A549 (cell line): ENCODE data around the gene IGF2R. TPM values are rescaled to one million over a fixed set of nuclear protein-coding genes. Genes with fewer than 3 reads are reported as not detected.

Experiments
- ATAC-seq, 2 experiments: fragments of 200-7000 bp in 1 of 2; fragments of >200 bp in 1 of 2; cut with Nextera tagmentation in 1 of 2; cut with Tn5 transposase in 1 of 2; 3 replicates each; pipeline versions ENCODE4 v1.8.0 to v1.9.1; 2018 to 2020; ENCODE audit warnings: mild to moderate bottlenecking in 1 of 2, moderate library complexity in 1 of 2
- CTCF ChIA-PET: fragments of 300-600 bp; sonication (Branson Sonifier 250); formaldehyde crosslinking; extraction: SDS; loops from one replicate; lab custom pipeline; 2021; ENCODE audit warnings: antibody characterized with exemption, inconsistent platforms; lab: Yijun Ruan, JAX
- POLR2A ChIA-PET: fragments of 350-600 bp; formaldehyde crosslinking; extraction: SDS; loops from one replicate; lab custom pipeline; 2021; ENCODE audit warnings: antibody characterized with exemption, inconsistent platforms; lab: Yijun Ruan, JAX
- DNase-seq, 2 experiments: peaks; one replicate each; pipeline versions ENCODE4 v3.0.0 to v3.0.0-alpha.2; 2011 to 2016; ENCODE audit warnings: low read depth in 1 of 2, low spot score in 1 of 2
- FAIRE-seq: peaks from 2 replicates; lab custom pipeline; 2011; peaks lifted over from hg19 to GRCh38; lab: Jason Lieb, UNC
- H3K27ac ChIP-seq, 2 experiments: fragments of >200 bp; sonication (Bioruptor Twin); formaldehyde crosslinking; 3 replicates each; pipeline ENCODE4 v1.5.1; 2016 to 2017
- H3K4me1 ChIP-seq: fragments of >200 bp; sonication (Bioruptor Twin); formaldehyde crosslinking; 3 replicates; pipeline ENCODE4 v1.6.1; 2016
- H3K4me2 ChIP-seq: fragments of >200 bp; sonication (Bioruptor Twin); formaldehyde crosslinking; 3 replicates; pipeline ENCODE4 v1.6.1; 2016
- H3K4me3 ChIP-seq: fragments of >200 bp; sonication (Bioruptor Twin); formaldehyde crosslinking; 3 replicates; pipeline ENCODE4 v1.5.1; 2016
- H3K9me3 ChIP-seq: fragments of >200 bp; sonication (Bioruptor Twin); formaldehyde crosslinking; 3 replicates; pipeline ENCODE4 v1.6.1; 2016
- CHD2 ChIP-seq: fragments of 150-350 bp; IDR thresholded peaks from 2 replicates; pipeline ENCODE4 v1.6.1; 2014; ENCODE audit warnings: low read length; ENCODE audit not compliant: partially characterized antibody
- EHF ChIP-seq: fragments of 250-450 bp; sonication (Bioruptor Pico); IDR thresholded peaks from 2 replicates; pipeline ENCODE4 v1.5.0; 2020; ENCODE audit warnings: mild to moderate bottlenecking
- EHMT2 ChIP-seq: fragments of 200-600 bp; sonication (generic); IDR thresholded peaks from 2 replicates; pipeline ENCODE4 v1.6.1; 2016; ENCODE audit warnings: antibody characterized with exemption, low read depth, mild to moderate bottlenecking, moderate library complexity
- EP300 ChIP-seq, 2 experiments: fragments of >200 bp; sonication (Bioruptor Twin); formaldehyde crosslinking; IDR thresholded peaks; 2 replicates in 1 of 2; 3 replicates in 1 of 2; pipeline ENCODE4 v1.6.1; 2016 to 2017
- FOSB ChIP-seq: fragments of 250-450 bp; sonication (Bioruptor Pico); IDR thresholded peaks from 2 replicates; pipeline ENCODE4 v1.5.0; 2020; ENCODE audit warnings: mild to moderate bottlenecking, moderate library complexity
- FOXS1 ChIP-seq: fragments of 250-450 bp; sonication (Bioruptor Pico); IDR thresholded peaks from 2 replicates; pipeline ENCODE4 v1.5.0; 2020; ENCODE audit warnings: mild to moderate bottlenecking, moderate library complexity
- GATA3 ChIP-seq: IDR thresholded peaks from 2 replicates; pipeline ENCODE4 v1.6.1; 2012; ENCODE audit warnings: borderline replicate concordance
- HDAC2 ChIP-seq: fragments of 200-600 bp; sonication (generic); IDR thresholded peaks from 2 replicates; pipeline ENCODE4 v1.6.1; 2016
- HEYL ChIP-seq: fragments of 250-450 bp; sonication (Bioruptor Pico); IDR thresholded peaks from 2 replicates; pipeline ENCODE4 v1.8.0; 2021; ENCODE audit warnings: mild to moderate bottlenecking, moderate library complexity
- HOXB5 ChIP-seq: fragments of 250-450 bp; sonication (Bioruptor Pico); IDR thresholded peaks from 2 replicates; pipeline ENCODE4 v1.5.0; 2020; ENCODE audit warnings: mild to moderate bottlenecking, moderate library complexity
- JUN ChIP-seq, 2 experiments: fragments of >200 bp; sonication (Bioruptor Twin); formaldehyde crosslinking; IDR thresholded peaks; 2 replicates in 1 of 2; 3 replicates in 1 of 2; pipeline ENCODE4 v1.6.1; 2016 to 2017
- JUNB ChIP-seq: fragments of >200 bp; sonication (Bioruptor Twin); formaldehyde crosslinking; IDR thresholded peaks from 2 replicates; pipeline ENCODE4 v1.6.1; 2016
- MYC ChIP-seq: IDR thresholded peaks from 2 replicates; pipeline ENCODE4 v1.6.1; 2012; ENCODE audit warnings: mild to moderate bottlenecking, inconsistent platforms, low read length, improper control_type of control experiment, borderline replicate concordance
- NFE2L2 ChIP-seq: fragments of 150-350 bp; conservative IDR thresholded peaks from 2 replicates; pipeline ENCODE4 v1.6.1; 2014; ENCODE audit warnings: low read length
- NPAS2 ChIP-seq: fragments of 250-450 bp; sonication (Bioruptor Pico); IDR thresholded peaks from 2 replicates; pipeline ENCODE4 v1.8.0; 2022; ENCODE audit warnings: mild to moderate bottlenecking, moderate library complexity, borderline replicate concordance
- RAD21 ChIP-seq, 2 experiments: fragments of >200 bp in 1 of 2; sonication (Bioruptor Twin) in 1 of 2; formaldehyde crosslinking in 1 of 2; IDR thresholded peaks in 1 of 2; conservative IDR thresholded peaks in 1 of 2; 2 replicates in 1 of 2; 3 replicates in 1 of 2; pipeline ENCODE4 v1.6.1; 2012 to 2018; ENCODE audit warnings: inconsistent platforms in 1 of 2
- RCOR1 ChIP-seq: fragments of 150-350 bp; IDR thresholded peaks from 2 replicates; pipeline ENCODE4 v1.6.1; 2014; ENCODE audit warnings: antibody characterized with exemption, low read length, low read depth
- ZNF302 ChIP-seq: fragments of 250-450 bp; sonication (Bioruptor Pico); IDR thresholded peaks from 2 replicates; pipeline ENCODE4 v1.9.0; 2021; ENCODE audit warnings: inconsistent platforms, mild to moderate bottlenecking, moderate library complexity
- ZSCAN20 ChIP-seq: fragments of 250-450 bp; sonication (Bioruptor Pico); IDR thresholded peaks from 2 replicates; pipeline ENCODE4 v1.8.0; 2022; ENCODE audit warnings: mild to moderate bottlenecking, moderate library complexity
- WGBS: methylation state at CpG from one replicate; pipeline ENCODE4 v1.1.6; 2017; ENCODE audit errors: missing lambda C conversion rate; 5-methylcytosine and 5-hydroxymethylcytosine counted together
- polyA plus RNA-seq, 4 experiments: library from polyadenylated mRNA; depleted of rRNA in 3 of 4; stranded (reverse); fragments of >200 nt; fragmentation: RNase III in 1 of 4; extraction: RNeasy Plus Mini Kit Qiagen cat#74134 plus additional on column Dnase treatment in 1 of 4; gene quantifications; 2 replicates in 3 of 4; 3 replicates in 1 of 4; pipeline ENCODE4 v1.2.3, GENCODE V29; 2011 to 2017
- TF ChIP-seq, protein P1 (sequence below): fragments of 250-450 bp; sonication (Bioruptor Pico); IDR thresholded peaks from 2 replicates; pipeline ENCODE4 v1.5.0; 2021; ENCODE audit warnings: mild to moderate bottlenecking, moderate library complexity, borderline replicate concordance
- TF ChIP-seq, protein P2 (sequence below): IDR thresholded peaks from 2 replicates; pipeline ENCODE4 v1.6.1; 2012
- TF ChIP-seq, protein P3 (sequence below): fragments of 250-450 bp; sonication (Bioruptor Pico); IDR thresholded peaks from 2 replicates; pipeline ENCODE4 v1.5.0; 2020; ENCODE audit warnings: low read depth, mild to moderate bottlenecking, moderate library complexity
- TF ChIP-seq, protein P4 (sequence below): fragments of >200 bp; sonication (Bioruptor Twin); formaldehyde crosslinking; IDR thresholded peaks from 2 replicates; pipeline ENCODE4 v1.6.1; 2016
- TF ChIP-seq, protein P5 (sequence below): fragments of 450-650 bp; IDR thresholded peaks from 2 replicates; pipeline ENCODE4 v1.6.1; 2014; ENCODE audit warnings: antibody characterized with exemption
- TF ChIP-seq, protein P6 (sequence below): fragments of >200 bp; sonication (Bioruptor Twin); formaldehyde crosslinking; IDR thresholded peaks from 3 replicates; pipeline ENCODE4 v1.6.1; 2016

Gene IGF2R
- polyA plus RNA-seq, 2 of the 4 experiments (the other 2 are of a cell fraction): 17.6 to 24.9 TPM

DNA sequence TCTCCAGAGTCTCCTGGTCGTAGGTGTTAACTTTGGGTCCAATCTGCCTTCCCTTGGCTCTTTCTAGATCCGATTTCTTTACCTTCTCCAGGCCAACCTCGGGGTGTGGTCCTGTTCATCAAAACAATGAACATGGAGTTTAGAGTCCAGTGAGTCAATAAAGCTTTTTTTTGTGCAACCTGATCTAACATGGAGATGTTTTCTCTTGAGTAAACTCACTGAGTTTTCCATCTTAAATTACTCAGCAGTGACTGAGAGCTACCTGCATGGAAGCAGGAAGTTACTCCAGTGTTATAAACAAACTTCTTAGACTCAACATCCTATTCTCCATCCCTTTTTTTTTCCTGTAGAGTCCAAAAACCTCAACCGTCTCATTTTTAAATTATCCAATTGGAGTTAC is 137.8 kb downstream of the IGF2R start (continued):
- TF ChIP-seq, protein P1, sequence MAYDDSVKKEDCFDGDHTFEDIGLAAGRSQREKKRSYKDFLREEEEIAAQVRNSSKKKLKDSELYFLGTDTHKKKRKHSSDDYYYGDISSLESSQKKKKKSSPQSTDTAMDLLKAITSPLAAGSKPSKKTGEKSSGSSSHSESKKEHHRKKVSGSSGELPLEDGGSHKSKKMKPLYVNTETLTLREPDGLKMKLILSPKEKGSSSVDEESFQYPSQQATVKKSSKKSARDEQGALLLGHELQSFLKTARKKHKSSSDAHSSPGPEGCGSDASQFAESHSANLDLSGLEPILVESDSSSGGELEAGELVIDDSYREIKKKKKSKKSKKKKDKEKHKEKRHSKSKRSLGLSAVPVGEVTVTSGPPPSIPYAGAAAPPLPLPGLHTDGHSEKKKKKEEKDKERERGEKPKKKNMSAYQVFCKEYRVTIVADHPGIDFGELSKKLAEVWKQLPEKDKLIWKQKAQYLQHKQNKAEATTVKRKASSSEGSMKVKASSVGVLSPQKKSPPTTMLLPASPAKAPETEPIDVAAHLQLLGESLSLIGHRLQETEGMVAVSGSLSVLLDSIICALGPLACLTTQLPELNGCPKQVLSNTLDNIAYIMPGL (CRISPR knock-in tag): no peak
- TF ChIP-seq HOXB5 (CRISPR knock-in tag) (no peak), GATA3 (no peak), NFE2L2 (no peak), RCOR1 (no peak), ZNF302 (CRISPR knock-in tag) (no peak), JUN (IDR thresholded peaks at IDR 0.05) (no peak), FOXS1 (CRISPR knock-in tag) (no peak), EHF (CRISPR knock-in tag) (no peak)
- TF ChIP-seq, protein P2, sequence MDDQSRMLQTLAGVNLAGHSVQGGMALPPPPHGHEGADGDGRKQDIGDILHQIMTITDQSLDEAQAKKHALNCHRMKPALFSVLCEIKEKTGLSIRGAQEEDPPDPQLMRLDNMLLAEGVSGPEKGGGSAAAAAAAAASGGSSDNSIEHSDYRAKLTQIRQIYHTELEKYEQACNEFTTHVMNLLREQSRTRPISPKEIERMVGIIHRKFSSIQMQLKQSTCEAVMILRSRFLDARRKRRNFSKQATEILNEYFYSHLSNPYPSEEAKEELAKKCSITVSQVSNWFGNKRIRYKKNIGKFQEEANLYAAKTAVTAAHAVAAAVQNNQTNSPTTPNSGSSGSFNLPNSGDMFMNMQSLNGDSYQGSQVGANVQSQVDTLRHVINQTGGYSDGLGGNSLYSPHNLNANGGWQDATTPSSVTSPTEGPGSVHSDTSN: no peak

DNA sequence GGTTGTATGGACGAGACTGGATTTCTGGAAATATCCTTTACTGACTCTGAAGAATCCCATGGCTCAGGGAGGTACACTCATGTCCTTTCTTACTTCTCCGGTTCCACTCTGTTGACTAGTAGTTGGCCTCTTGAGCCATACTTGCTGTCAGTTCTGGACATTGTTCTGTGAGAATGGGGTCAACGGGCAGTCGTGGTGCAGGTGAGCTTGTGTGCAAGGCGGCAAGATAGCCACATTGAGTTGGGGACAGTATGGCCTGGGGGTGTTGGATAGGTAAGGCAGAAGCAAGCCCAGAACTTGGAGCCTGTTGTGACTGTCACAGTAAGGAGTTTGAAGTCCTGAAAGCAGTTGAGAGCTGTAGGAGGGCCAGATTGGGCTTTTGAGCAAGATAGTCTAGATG is 139.2 kb downstream of the IGF2R start:
- FAIRE-seq: no peak
- Histone ChIP-seq H3K4me3 (no peak overlapping the region), H3K4me1 (no peaks in the 10 kb centered on the region), H3K27ac (no peak overlapping the region), H3K9me3 (no peaks in the 10 kb centered on the region), H3K4me2 (no peak overlapping the region)
- POLR2A ChIA-PET: no interaction called here
- 88% methylated on average over 5 of the region's 5 CpGs for WGBS
- no peak for DNase-seq
- TF ChIP-seq HOXB5 (CRISPR knock-in tag): no peak
- TF ChIP-seq RAD21 (conservative IDR thresholded peaks at IDR 0.05 in 1 of 2, IDR thresholded peaks at IDR 0.05 in 1 of 2): no peak
- TF ChIP-seq GATA3: no peak
- no peak for TF ChIP-seq NPAS2 (CRISPR knock-in tag)
- no peak for TF ChIP-seq EHMT2
- no peak for TF ChIP-seq FOSB (CRISPR knock-in tag)
- no peak for TF ChIP-seq MYC
- TF ChIP-seq ZSCAN20: no peak
- TF ChIP-seq, protein P3, sequence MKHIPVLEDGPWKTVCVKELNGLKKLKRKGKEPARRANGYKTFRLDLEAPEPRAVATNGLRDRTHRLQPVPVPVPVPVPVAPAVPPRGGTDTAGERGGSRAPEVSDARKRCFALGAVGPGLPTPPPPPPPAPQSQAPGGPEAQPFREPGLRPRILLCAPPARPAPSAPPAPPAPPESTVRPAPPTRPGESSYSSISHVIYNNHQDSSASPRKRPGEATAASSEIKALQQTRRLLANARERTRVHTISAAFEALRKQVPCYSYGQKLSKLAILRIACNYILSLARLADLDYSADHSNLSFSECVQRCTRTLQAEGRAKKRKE (CRISPR knock-in tag): no peak
- ATAC-seq: no peak
- CTCF ChIA-PET: interaction anchor here (1.1 kb wide), 1 partner anchor 425 kb away, joined by 3 read pairs; no protein-coding TSS in a partner anchor

DNA sequence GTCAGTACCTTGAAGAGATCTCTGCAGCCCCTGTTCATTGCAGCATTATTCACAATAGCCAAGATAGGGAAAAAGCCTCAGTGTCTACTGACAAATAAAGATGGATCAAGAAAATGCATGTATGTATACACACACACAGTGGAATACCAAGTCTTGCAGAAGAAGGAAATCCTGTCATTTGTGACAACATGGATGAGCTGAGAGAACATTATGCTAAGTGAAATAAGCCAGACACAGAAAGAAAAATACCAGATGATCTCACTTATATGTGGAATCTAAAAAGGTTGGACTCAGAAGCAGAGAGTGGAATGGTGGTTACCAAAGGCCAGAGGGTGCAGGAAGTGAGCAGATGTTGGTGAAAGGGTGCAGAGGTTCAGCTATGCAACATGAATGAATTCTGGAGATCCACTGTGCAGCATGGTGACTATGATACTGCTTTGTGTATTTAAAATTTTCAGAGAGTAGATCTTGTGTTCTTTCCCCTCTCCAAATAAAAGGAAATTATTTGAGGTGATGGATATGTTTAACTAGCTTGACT is 141.8 kb downstream of the IGF2R start:
- no peaks in the 10 kb centered on the region for H3K9me3 ChIP-seq
- POLR2A ChIA-PET: no interaction called here
- FAIRE-seq: no peak
- no peak for ATAC-seq
- CTCF ChIA-PET: interaction anchor here (1.2 to 1.6 kb wide), 2 partner anchors 9 to 23 kb away, joined by 6 to 7 read pairs; no protein-coding TSS in a partner anchor
- TF ChIP-seq CHD2: no peak
- no peak for TF ChIP-seq JUN (IDR thresholded peaks at IDR 0.05)
- TF ChIP-seq, protein P4, sequence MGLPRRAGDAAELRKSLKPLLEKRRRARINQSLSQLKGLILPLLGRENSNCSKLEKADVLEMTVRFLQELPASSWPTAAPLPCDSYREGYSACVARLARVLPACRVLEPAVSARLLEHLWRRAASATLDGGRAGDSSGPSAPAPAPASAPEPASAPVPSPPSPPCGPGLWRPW: no peak
- TF ChIP-seq, protein P5, sequence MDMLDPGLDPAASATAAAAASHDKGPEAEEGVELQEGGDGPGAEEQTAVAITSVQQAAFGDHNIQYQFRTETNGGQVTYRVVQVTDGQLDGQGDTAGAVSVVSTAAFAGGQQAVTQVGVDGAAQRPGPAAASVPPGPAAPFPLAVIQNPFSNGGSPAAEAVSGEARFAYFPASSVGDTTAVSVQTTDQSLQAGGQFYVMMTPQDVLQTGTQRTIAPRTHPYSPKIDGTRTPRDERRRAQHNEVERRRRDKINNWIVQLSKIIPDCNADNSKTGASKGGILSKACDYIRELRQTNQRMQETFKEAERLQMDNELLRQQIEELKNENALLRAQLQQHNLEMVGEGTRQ: no peak
- no peak for TF ChIP-seq ZNF302 (CRISPR knock-in tag)
- TF ChIP-seq EP300 (IDR thresholded peaks at IDR 0.05): no peak
- TF ChIP-seq HDAC2: no peak
- no peak for TF ChIP-seq HEYL (CRISPR knock-in tag)
- TF ChIP-seq GATA3: no peak
- TF ChIP-seq, protein P6, sequence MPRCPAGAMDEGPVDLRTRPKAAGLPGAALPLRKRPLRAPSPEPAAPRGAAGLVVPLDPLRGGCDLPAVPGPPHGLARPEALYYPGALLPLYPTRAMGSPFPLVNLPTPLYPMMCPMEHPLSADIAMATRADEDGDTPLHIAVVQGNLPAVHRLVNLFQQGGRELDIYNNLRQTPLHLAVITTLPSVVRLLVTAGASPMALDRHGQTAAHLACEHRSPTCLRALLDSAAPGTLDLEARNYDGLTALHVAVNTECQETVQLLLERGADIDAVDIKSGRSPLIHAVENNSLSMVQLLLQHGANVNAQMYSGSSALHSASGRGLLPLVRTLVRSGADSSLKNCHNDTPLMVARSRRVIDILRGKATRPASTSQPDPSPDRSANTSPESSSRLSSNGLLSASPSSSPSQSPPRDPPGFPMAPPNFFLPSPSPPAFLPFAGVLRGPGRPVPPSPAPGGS: no peak
- TF ChIP-seq HOXB5 (CRISPR knock-in tag): no peak
- TF ChIP-seq JUNB: no peak
- TF ChIP-seq, protein P1 (CRISPR knock-in tag): no peak
- no peaks in the 10 kb centered on the region for H3K4me1 ChIP-seq
- no peak overlapping the region for H3K27ac ChIP-seq
- H3K4me2 ChIP-seq: no peak overlapping the region
- no peak overlapping the region for H3K4me3 ChIP-seq
- no peak for DNase-seq
